CD4-positive, alpha-beta memory T cell (primary cell): ENCODE measurements around the gene FKBP6. TPM values are rescaled to one million over a fixed set of nuclear protein-coding genes. Genes with fewer than 3 reads are reported as not detected.
"Not testable (repeated sequence)": the region's sequence is repeated elsewhere in the genome, so short reads cannot be mapped to it uniquely, and the experiment has no call there.

Experiments used
- CTCF ChIA-PET: fragments of 350-600 bp; sonication (Branson Sonifier 250); formaldehyde crosslinking; loops from one replicate; lab custom pipeline; 2021; ENCODE audit warnings: inconsistent platforms; ENCODE audit not compliant: partially characterized antibody; lab: Charles Lee
- POLR2A ChIA-PET: fragments of 350-600 bp; sonication (Branson Sonifier 250); formaldehyde crosslinking; loops from one replicate; lab custom pipeline; 2021; ENCODE audit not compliant: partially characterized antibody; lab: Charles Lee
- DNase-seq, 5 donors: peaks; one replicate each; pipeline versions ENCODE4 v3.0.0 to v3.0.0-alpha.2; 2020 to 2022; ENCODE audit warnings: mixed read lengths in 1 of 5
- H3K27ac ChIP-seq: one replicate; pipeline ENCODE4 v1.7.0; 2013; ENCODE audit warnings: low read depth, low read length
- H3K27me3 ChIP-seq: 2 replicates; pipeline ENCODE4 v1.7.0; 2013; ENCODE audit warnings: mild to moderate bottlenecking, low read length, moderate library complexity; ENCODE audit not compliant: insufficient read depth
- H3K36me3 ChIP-seq: 2 replicates; pipeline ENCODE4 v1.7.0; 2013; ENCODE audit warnings: mild to moderate bottlenecking, low read length, moderate library complexity; ENCODE audit not compliant: insufficient read depth
- H3K4me1 ChIP-seq: 2 replicates; pipeline ENCODE4 v1.7.0; 2013; ENCODE audit warnings: mild to moderate bottlenecking, low read length, moderate library complexity; ENCODE audit not compliant: insufficient read depth
- H3K4me3 ChIP-seq, 2 donors: one replicate each; pipeline ENCODE4 v1.7.0; 2013; ENCODE audit warnings: low read length in 2 of 2, mild to moderate bottlenecking in 1 of 2
- H3K9me3 ChIP-seq, 2 donors: one replicate each; pipeline ENCODE4 v1.7.0; 2013; ENCODE audit warnings: low read length in 2 of 2, control low read depth in 1 of 2; ENCODE audit not compliant: control insufficient read depth in 1 of 2
- H3K27ac Mint-ChIP-seq, 7 donors: one replicate each; pipeline ENCODE4 v1.8.0; 2020 to 2021; ENCODE audit warnings: mixed read lengths in 7 of 7, mild to moderate bottlenecking in 6 of 7, inconsistent platforms in 3 of 7, moderate library complexity in 3 of 7
- H3K27me3 Mint-ChIP-seq, 2 donors: one replicate each; pipeline ENCODE4 v1.8.0; 2020 to 2021; ENCODE audit warnings: mixed read lengths in 2 of 2
- H3K36me3 Mint-ChIP-seq, 2 donors: one replicate each; pipeline ENCODE4 v1.8.0; 2020 to 2021; ENCODE audit warnings: mixed read lengths in 2 of 2, inconsistent platforms in 1 of 2, mild to moderate bottlenecking in 1 of 2
- H3K4me1 Mint-ChIP-seq, 4 donors: one replicate each; pipeline ENCODE4 v1.8.0; 2020 to 2021; ENCODE audit warnings: mixed read lengths in 4 of 4, mild to moderate bottlenecking in 1 of 4
- H3K4me3 Mint-ChIP-seq, 8 donors: one replicate each; pipeline ENCODE4 v1.8.0; 2020 to 2021; ENCODE audit warnings: mixed read lengths in 8 of 8, mild to moderate bottlenecking in 7 of 8, moderate library complexity in 6 of 8, inconsistent platforms in 3 of 8
- H3K9me3 Mint-ChIP-seq, 8 donors: one replicate each; pipeline ENCODE4 v1.8.0; 2020 to 2021; ENCODE audit warnings: mixed read lengths in 8 of 8, mild to moderate bottlenecking in 5 of 8, inconsistent platforms in 3 of 8, moderate library complexity in 1 of 8
- intact Hi-C: fragments of 100-400 bp; cut with micrococcal nuclease; formaldehyde crosslinking; loops from one replicate; pipeline ENCODE4 v1.15.1; 2023
- polyA plus RNA-seq, 2 donors: library from polyadenylated mRNA; unstranded; fragments of 300-500 nt; fragmentation: Illumina TruSeq; gene quantifications; one replicate each; pipeline ENCODE4 v1.2.3, GENCODE V29; 2021
- total RNA-seq, 2 experiments: library from RNA; stranded (reverse); gene quantifications; one replicate each; pipeline ENCODE4 v1.2.3, GENCODE V29; 2021

The FKBP6 gene
- total and polyA plus RNA-seq, 4 experiments from 2014 or later: not detected

DNA sequence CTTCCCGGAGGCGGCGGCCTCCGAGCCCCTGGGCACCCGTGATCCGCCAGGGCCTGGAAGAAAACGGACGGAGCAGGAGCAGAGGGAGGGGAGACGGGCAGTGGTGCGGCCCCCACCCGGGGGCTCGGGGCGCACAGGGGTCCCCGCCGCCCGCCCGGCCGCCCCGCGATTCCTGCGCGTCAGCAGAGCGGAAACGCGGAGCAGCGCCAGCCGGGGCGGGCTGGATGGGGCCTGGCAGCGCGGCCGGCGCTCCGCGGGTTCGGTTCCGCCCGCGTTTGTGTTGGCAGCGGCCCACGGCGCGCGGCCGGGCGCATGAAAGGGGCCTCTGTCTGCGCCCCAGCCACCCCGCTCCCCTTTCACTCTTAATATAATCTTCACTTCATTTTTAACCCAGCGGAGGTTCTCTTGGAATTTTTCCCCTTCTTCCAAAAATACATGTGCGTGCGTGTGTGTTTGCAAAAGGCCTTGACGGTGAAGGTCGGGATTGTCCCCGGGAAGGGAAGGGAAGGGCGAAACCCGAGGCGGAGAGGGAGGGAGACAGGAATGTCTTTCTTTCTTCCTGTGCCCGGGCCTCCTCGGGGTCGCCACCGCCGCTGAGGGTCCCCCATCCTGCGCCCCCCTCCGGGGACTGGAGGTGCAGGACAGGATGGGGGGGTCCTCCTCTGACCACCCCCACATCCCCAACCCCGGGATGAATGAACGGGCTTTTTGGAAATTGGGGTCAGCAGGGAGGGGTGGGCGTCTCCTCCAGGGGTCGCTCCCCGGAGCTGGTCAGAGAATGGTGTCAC, 49.6 kb downstream of the FKBP6 start:
- H3K27ac Mint-ChIP-seq, H3K4me1 ChIP-seq, H3K9me3 ChIP-seq, H3K4me3 ChIP-seq, H3K9me3 Mint-ChIP-seq, H3K4me1 Mint-ChIP-seq, H3K36me3 ChIP-seq, DNase-seq, H3K27me3 ChIP-seq, intact Hi-C loops, POLR2A ChIA-PET, H3K36me3 Mint-ChIP-seq, H3K27ac ChIP-seq, CTCF ChIA-PET: not testable (repeated sequence)
- Mint-ChIP-seq H3K4me3 (peak overlapping the region in 1 of 8 donors; percentile 20), H3K27me3 (peaks cover 19 to 22% of the 10 kb centered on the region in 2 donors)

DNA sequence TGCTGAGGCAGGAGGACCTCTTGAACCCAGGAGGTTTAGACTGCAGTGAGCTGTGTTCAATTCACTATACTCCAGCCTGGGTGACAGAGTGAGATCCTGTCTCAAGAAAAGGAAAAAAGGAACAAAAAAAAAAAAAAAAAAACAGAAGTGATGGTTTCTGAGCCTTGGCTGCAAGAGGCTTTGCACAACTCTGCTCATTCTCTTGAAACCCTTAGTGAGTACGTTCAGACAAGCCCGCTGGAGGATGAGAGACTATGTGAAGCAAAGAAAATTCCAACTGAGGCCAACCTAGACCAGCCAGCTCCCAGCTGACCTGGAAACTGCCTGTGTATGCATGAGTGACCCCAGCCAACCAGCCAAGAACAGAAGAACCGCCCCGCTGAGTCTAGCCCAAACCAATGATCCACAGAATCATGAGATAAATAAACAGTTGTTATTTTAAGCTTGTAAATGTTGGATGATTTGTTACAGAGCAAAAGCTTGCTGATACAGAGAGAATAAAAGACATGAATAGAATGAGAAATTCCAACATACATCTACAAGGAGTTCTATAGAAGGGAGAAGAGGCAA, 55.1 kb downstream of the FKBP6 start:
- peaks cover 3% of the 10 kb centered on the region in 2 donors for H3K36me3 Mint-ChIP-seq
- no peak overlapping the region for H3K4me3 Mint-ChIP-seq
- peaks cover 2 to 11% of the 10 kb centered on the region in 2 donors for H3K27me3 Mint-ChIP-seq
- H3K36me3 ChIP-seq: no peaks in the 10 kb centered on the region
- no peak overlapping the region for H3K27ac Mint-ChIP-seq
- no peak overlapping the region for H3K4me3 ChIP-seq
- H3K9me3 Mint-ChIP-seq: peaks cover 0 to 51% (median 27%) of the 10 kb centered on the region in 8 donors
- H3K9me3 ChIP-seq: peaks cover 0 to 8% of the 10 kb centered on the region in 2 donors
- H3K27ac ChIP-seq: no peak overlapping the region
- POLR2A ChIA-PET: no interaction called here
- CTCF ChIA-PET: no interaction called here
- no peaks in the 10 kb centered on the region for H3K4me1 ChIP-seq
- no peaks in the 10 kb centered on the region for H3K27me3 ChIP-seq
- no peak for DNase-seq
- H3K4me1 Mint-ChIP-seq: peaks cover 0 to 1% (median 0%) of the 10 kb centered on the region in 4 donors
- intact Hi-C loops: no loop called here

DNA sequence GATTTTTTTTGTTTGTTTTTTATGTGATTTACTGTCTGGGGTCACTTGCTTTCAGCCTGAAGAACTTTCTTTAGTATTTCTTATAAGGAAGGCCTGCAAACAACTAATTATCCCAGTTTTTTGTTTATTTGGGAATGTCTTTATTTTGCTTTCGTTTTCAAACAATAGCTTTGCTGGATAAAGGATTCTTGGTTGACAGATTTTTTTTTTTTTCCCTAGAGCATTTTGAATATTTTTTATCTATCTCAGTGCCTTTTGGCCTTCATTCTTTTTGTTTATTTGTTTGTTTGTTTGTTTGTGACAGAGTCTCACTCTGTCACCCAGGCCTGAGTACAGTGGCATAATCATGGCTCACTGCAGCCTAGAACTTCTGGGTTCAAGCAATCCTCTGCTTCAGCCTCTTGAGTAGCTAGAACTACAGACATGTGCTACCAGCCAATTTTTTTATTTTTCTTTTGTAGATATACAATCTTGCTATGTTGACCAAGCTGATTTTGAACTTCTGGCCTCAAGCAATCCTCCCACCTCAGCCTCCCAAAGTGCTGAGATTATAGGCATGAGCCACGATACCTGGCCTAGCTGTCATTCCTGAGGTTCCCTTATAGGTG, 59.4 kb downstream of the FKBP6 start:
- no peaks in the 10 kb centered on the region for H3K4me1 ChIP-seq
- no peak overlapping the region for H3K4me3 Mint-ChIP-seq
- ChIA-PET CTCF (no interaction called here), POLR2A (interaction anchor here (0.6 kb wide), 1 partner anchor 558 kb away, joined by 4 read pairs; no protein-coding TSS in a partner anchor)
- peaks cover 0 to 1% (median 0%) of the 10 kb centered on the region in 4 donors for H3K4me1 Mint-ChIP-seq
- peaks cover 0 to 3% of the 10 kb centered on the region in 2 donors for H3K27me3 Mint-ChIP-seq
- H3K36me3 Mint-ChIP-seq: peaks cover 3 to 6% of the 10 kb centered on the region in 2 donors
- peaks cover 3 to 72% (median 46%) of the 10 kb centered on the region in 8 donors for H3K9me3 Mint-ChIP-seq
- peaks cover 0 to 8% of the 10 kb centered on the region in 2 donors for H3K9me3 ChIP-seq
- no peak for DNase-seq
- H3K36me3 ChIP-seq: no peaks in the 10 kb centered on the region
- H3K27ac ChIP-seq: no peak overlapping the region
- H3K27me3 ChIP-seq: no peaks in the 10 kb centered on the region
- no peak overlapping the region for H3K27ac Mint-ChIP-seq
- H3K4me3 ChIP-seq: no peak overlapping the region
- intact Hi-C loops: no loop called here

DNA sequence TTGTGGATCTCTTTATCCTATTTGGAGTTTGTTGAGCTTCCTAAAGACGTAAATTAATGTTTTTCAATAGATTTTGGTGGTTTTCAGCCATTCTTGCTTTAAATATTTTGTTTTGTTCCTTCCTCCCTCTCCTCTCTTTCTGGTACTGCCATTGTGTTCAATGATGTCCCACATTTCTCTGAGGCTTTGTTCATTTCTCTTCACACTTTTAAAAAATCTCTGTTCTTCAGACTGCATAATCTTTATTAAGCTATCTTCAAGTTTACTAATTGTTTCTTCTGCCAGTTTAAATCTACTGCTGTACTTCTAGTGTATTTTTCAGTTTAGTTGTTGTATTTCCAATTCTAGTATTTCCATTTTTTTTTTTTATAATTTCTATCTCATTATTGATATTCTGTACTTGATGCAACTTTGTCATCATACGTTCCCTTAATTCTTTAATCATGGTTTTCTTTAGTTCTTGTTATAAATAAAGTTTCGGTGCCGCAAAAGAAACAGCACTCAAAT, 60.0 kb downstream of the FKBP6 start:
- Mint-ChIP-seq H3K4me1 (peaks cover 0 to 1% (median 0%) of the 10 kb centered on the region in 4 donors), H3K9me3 (peaks cover 3 to 65% (median 46%) of the 10 kb centered on the region in 8 donors), H3K27me3 (peaks cover 0 to 3% of the 10 kb centered on the region in 2 donors), H3K27ac (no peak overlapping the region), H3K36me3 (peaks cover 3 to 6% of the 10 kb centered on the region in 2 donors), H3K4me3 (no peak overlapping the region)
- DNase-seq: no peak
- H3K27ac ChIP-seq: no peak overlapping the region
- H3K4me1 ChIP-seq: no peaks in the 10 kb centered on the region
- peaks cover 0 to 8% of the 10 kb centered on the region in 2 donors for H3K9me3 ChIP-seq
- CTCF ChIA-PET: no interaction called here
- POLR2A ChIA-PET: interaction anchor here (0.6 kb wide), 1 partner anchor 558 kb away, joined by 4 read pairs; no protein-coding TSS in a partner anchor
- no peaks in the 10 kb centered on the region for H3K36me3 ChIP-seq
- no peak overlapping the region for H3K4me3 ChIP-seq
- intact Hi-C loops: no loop called here
- no peaks in the 10 kb centered on the region for H3K27me3 ChIP-seq

DNA sequence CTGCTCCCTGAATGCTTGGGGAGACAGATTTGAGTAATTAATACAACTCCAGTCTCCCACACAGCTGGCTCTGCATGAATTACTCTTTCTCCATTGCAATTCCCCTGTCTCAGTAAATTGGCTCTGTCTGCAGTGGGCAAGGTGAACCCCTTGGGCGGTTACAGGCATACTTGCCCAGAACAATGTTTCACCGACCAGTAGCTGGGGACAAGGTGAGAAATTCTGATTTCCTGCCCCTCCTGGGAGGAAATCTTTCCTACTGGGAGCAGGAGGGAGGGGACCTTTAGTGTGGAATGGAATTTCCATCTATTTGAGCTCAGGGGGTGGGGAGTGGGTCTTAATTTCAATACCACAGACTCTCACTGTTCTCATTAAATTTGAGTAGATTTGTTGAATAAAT, 63.4 kb downstream of the FKBP6 start:
- Mint-ChIP-seq H3K36me3 (peaks cover 3% of the 10 kb centered on the region in 2 donors), H3K4me3 (no peak overlapping the region), H3K27me3 (peaks cover 8 to 12% of the 10 kb centered on the region in 2 donors), H3K9me3 (peaks cover 3 to 43% (median 33%) of the 10 kb centered on the region in 8 donors), H3K4me1 (no peaks in the 10 kb centered on the region), H3K27ac (no peak overlapping the region)
- Histone ChIP-seq H3K4me1 (no peaks in the 10 kb centered on the region), H3K27me3 (no peaks in the 10 kb centered on the region), H3K4me3 (no peak overlapping the region), H3K27ac (no peak overlapping the region), H3K9me3 (peaks cover 0 to 8% of the 10 kb centered on the region in 2 donors), H3K36me3 (no peaks in the 10 kb centered on the region)
- CTCF ChIA-PET: interaction anchor here (0.9 kb wide), 1 partner anchor 67 kb away, joined by 3 read pairs; no protein-coding TSS in a partner anchor
- POLR2A ChIA-PET: no interaction called here
- intact Hi-C loops: no loop called here
- no peak for DNase-seq

DNA sequence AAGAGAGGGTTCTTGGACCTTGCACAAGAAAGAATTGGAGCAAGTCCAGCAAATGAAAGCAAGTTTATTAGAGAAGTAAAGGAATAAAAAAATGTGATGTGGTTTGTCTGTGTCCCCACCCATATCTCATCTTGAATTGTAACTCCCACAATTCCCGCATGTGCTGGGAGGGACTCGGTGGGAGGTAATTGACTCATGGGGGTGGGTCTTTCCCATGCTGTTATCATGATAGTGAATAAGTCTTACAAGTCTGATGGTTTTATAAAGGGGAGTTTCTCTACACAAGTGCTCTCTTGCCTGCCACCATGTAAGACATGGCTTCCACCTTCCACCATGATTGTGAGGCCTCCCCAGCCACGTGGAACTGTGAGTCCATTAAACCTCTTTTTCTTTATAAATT, 66.5 kb downstream of the FKBP6 start:
- Mint-ChIP-seq H3K4me1 (peaks cover 0 to 3% (median 0%) of the 10 kb centered on the region in 4 donors), H3K27me3 (peaks cover 12 to 14% of the 10 kb centered on the region in 2 donors), H3K9me3 (peaks cover 0 to 14% (median 8%) of the 10 kb centered on the region in 8 donors), H3K36me3 (peaks cover 0 to 3% of the 10 kb centered on the region in 2 donors), H3K4me3 (no peak overlapping the region), H3K27ac (no peak overlapping the region)
- H3K27ac ChIP-seq: no peak overlapping the region
- H3K36me3 ChIP-seq: no peaks in the 10 kb centered on the region
- no peak overlapping the region for H3K4me3 ChIP-seq
- intact Hi-C loops: no loop called here
- CTCF ChIA-PET: no interaction called here
- no peaks in the 10 kb centered on the region for H3K9me3 ChIP-seq
- DNase-seq: no peak
- H3K27me3 ChIP-seq: no peaks in the 10 kb centered on the region
- no peaks in the 10 kb centered on the region for H3K4me1 ChIP-seq
- POLR2A ChIA-PET: no interaction called here
